ENCODE data around the gene EZH2. TPM values are rescaled to one million over a fixed set of nuclear protein-coding genes. Genes with fewer than 3 reads are reported as not detected.

EZH2 gene
- total and polyA plus RNA-seq, 2 of the 4 experiments (the other 2 are of a cell fraction), result 13.1 to 19.8 TPM

DNA sequence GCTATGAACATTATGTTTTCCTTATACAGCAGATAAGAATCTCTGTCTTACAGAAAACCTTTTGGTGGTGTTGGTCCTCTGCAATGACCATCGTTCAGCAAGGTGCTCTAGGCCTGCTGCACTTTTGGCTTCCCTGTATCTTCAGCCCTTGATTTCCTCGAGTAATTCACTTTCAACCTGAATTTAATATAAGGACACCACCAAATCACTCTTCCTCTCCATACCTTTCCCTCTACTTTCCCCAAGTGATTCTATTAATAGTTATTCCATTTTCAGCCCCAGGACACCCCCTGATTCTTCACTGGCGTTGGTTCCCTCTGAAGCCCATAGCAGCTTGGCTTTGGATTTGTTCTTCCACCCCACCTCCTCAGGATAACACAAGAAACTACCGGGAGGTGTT lies 72.2 kb downstream of the EZH2 start:
- DNase-seq, result no peak
- 40% methylated on average over 1 of the region's 4 CpGs; no CpG with 5 or more reads in 1 of the 2 experiments for WGBS, 2 experiments (ENCODE audit: extremely low coverage in 2 of 2, insufficient read length in 1 of 2)
- Histone ChIP-seq H3K56ac (ENCODE audit: extremely low read depth, insufficient read depth, low read length) (no peak overlapping the region), H3K4me2 (ENCODE audit: low read depth, low read length) (no peak overlapping the region), H3K79me1 (ENCODE audit: low read depth in 1 of 2, low read length in 2 of 2) (peaks cover 7% of the 10 kb centered on the region in 2 experiments), H4K20me1 (ENCODE audit: insufficient read depth, low read length) (no peaks in the 10 kb centered on the region), H3K9ac (ENCODE audit: low read depth, low read length) (no peak overlapping the region), H3K4me3 (ENCODE audit: insufficient read depth, low read depth, low read length) (no peak overlapping the region), H3K27me3 (ENCODE audit: control insufficient read depth, insufficient read depth, low read length) (no peaks in the 10 kb centered on the region), H2AK9ac (replicated peaks; ENCODE audit: low read depth, low read length, poor library complexity) (no peak overlapping the region), H2BK120ac (ENCODE audit: low read depth, low read length) (no peak overlapping the region), H3K23ac (ENCODE audit: low read depth, low read length) (no peak overlapping the region), H3K9me1 (ENCODE audit: insufficient read depth, low read length) (0 out of 2 replicates have a peak, but pooled peaks cover 3% of the 10 kb centered on the region), H3K36me3 (ENCODE audit: control insufficient read depth, insufficient read depth, low read length) (peaks cover 20% of the 10 kb centered on the region), H2BK15ac (ENCODE audit: low read depth, low read length) (no peak overlapping the region), H4K5ac (ENCODE audit: low read depth, low read length) (no peak overlapping the region), H4K91ac (ENCODE audit: insufficient read depth, low read depth, low read length) (no peak overlapping the region), H3K18ac (ENCODE audit: low read depth, low read length) (no peak overlapping the region), H2AFZ (replicated peaks; ENCODE audit: low read length, poor library complexity) (no peak overlapping the region), H3K27ac (ENCODE audit: insufficient read depth, low read length) (no peak overlapping the region), H4K8ac (ENCODE audit: low read depth in 2 of 2, low read length in 2 of 2) (no peak overlapping the region), H3K14ac (replicated peaks; ENCODE audit: low read depth, low read length) (no peak overlapping the region), H3K9me3 (ENCODE audit: control insufficient read depth, insufficient read depth, low read length) (no peaks in the 10 kb centered on the region), H3K4ac (ENCODE audit: low read depth, low read length) (no peak overlapping the region), H2BK20ac (ENCODE audit: low read depth, low read length) (no peak overlapping the region), H2BK5ac (ENCODE audit: low read depth, low read length, poor library complexity, severe bottlenecking) (no peak overlapping the region), H2AK5ac (ENCODE audit: low read depth, low read length) (no peak overlapping the region), H3K4me1 (ENCODE audit: control insufficient read depth, insufficient read depth, low read length) (no peaks in the 10 kb centered on the region)
- in situ Hi-C loops (cut with MboI; ENCODE audit: low sequenced_read_pairs) (no loop called here), dilution Hi-C loops (cut with HindIII; ENCODE audit: low sequenced_read_pairs, unreplicated experiment) (no loop called here), intact Hi-C loops (cut with micrococcal nuclease) (no loop called here)
- no peak for ATAC-seq (ENCODE audit: low read depth)
- ChIA-PET CTCF (interaction anchor here (1.2 kb wide), 1 partner anchor 151 kb away, joined by 4 read pairs; no protein-coding TSS in a partner anchor), POLR2A (ENCODE audit: unreplicated experiment) (no interaction called here)
- no TSS peak for BruUV-seq (replicated peaks)
- TF ChIP-seq FOS (IDR thresholded peaks at IDR 0.05; ENCODE audit: low read depth, low read length) (no peak), RCOR1 (IDR thresholded peaks at IDR 0.05; ENCODE audit: insufficient replicate concordance, low read length) (no peak), MAZ (IDR thresholded peaks at IDR 0.05; ENCODE audit: borderline replicate concordance, low read depth, low read length) (no peak), SMC3 (IDR thresholded peaks at IDR 0.05; ENCODE audit: low read depth, low read length) (no peak), CEBPB (IDR thresholded peaks at IDR 0.05; ENCODE audit: low read depth, low read length) (no peak), NFE2L2 (IDR thresholded peaks at IDR 0.05; ENCODE audit: low read depth, low read length) (no peak), CHD1 (IDR thresholded peaks at IDR 0.05; ENCODE audit: low read depth, low read length) (no peak), POLR2A (IDR thresholded peaks at IDR 0.05; ENCODE audit: low read depth, low read length) (no peak), RAD21 (IDR thresholded peaks at IDR 0.05; ENCODE audit: low read length) (no peak), BHLHE40 (IDR thresholded peaks at IDR 0.05; ENCODE audit: low read depth, low read length) (no peak), MAFK (IDR thresholded peaks at IDR 0.05; ENCODE audit: low read depth, low read length) (no peak), MXI1 (IDR thresholded peaks at IDR 0.05; ENCODE audit: borderline replicate concordance, low read depth, low read length) (no peak)
- TF ChIP-seq, protein P1, sequence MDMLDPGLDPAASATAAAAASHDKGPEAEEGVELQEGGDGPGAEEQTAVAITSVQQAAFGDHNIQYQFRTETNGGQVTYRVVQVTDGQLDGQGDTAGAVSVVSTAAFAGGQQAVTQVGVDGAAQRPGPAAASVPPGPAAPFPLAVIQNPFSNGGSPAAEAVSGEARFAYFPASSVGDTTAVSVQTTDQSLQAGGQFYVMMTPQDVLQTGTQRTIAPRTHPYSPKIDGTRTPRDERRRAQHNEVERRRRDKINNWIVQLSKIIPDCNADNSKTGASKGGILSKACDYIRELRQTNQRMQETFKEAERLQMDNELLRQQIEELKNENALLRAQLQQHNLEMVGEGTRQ (IDR thresholded peaks at IDR 0.05; ENCODE audit: low read depth, low read length), result no peak
- TF ChIP-seq, protein P2, sequence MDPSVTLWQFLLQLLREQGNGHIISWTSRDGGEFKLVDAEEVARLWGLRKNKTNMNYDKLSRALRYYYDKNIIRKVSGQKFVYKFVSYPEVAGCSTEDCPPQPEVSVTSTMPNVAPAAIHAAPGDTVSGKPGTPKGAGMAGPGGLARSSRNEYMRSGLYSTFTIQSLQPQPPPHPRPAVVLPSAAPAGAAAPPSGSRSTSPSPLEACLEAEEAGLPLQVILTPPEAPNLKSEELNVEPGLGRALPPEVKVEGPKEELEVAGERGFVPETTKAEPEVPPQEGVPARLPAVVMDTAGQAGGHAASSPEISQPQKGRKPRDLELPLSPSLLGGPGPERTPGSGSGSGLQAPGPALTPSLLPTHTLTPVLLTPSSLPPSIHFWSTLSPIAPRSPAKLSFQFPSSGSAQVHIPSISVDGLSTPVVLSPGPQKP (IDR thresholded peaks at IDR 0.05; ENCODE audit: borderline replicate concordance, low read depth, low read length), result no peak
- TF ChIP-seq, protein P3, sequence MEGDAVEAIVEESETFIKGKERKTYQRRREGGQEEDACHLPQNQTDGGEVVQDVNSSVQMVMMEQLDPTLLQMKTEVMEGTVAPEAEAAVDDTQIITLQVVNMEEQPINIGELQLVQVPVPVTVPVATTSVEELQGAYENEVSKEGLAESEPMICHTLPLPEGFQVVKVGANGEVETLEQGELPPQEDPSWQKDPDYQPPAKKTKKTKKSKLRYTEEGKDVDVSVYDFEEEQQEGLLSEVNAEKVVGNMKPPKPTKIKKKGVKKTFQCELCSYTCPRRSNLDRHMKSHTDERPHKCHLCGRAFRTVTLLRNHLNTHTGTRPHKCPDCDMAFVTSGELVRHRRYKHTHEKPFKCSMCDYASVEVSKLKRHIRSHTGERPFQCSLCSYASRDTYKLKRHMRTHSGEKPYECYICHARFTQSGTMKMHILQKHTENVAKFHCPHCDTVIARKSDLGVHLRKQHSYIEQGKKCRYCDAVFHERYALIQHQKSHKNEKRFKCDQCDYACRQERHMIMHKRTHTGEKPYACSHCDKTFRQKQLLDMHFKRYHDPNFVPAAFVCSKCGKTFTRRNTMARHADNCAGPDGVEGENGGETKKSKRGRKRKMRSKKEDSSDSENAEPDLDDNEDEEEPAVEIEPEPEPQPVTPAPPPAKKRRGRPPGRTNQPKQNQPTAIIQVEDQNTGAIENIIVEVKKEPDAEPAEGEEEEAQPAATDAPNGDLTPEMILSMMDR (conservative IDR thresholded peaks at IDR 0.05; ENCODE audit: low read depth, low read length), result no peak
